Naive thymus-derived CD4-positive, alpha-beta T cell (primary cell): ENCODE data around the gene BTG1. TPM values are rescaled to one million over a fixed set of nuclear protein-coding genes. Genes with fewer than 3 reads are reported as not detected.

Experiments used
- ATAC-seq: fragments of 150-1000 bp; cut with Tn5 transposase; 2 replicates; pipeline ENCODE4 v1.10.0; 2021; ENCODE audit warnings: mild to moderate bottlenecking, moderate library complexity
- CTCF ChIA-PET: fragments of 350-600 bp; sonication (Branson Sonifier 250); formaldehyde crosslinking; loops from one replicate; lab custom pipeline; 2021; ENCODE audit warnings: antibody characterized with exemption; lab: Charles Lee
- POLR2A ChIA-PET: fragments of 350-600 bp; sonication (Branson Sonifier 250); formaldehyde crosslinking; loops from one replicate; lab custom pipeline; 2021; ENCODE audit warnings: antibody characterized with exemption, inconsistent platforms; lab: Charles Lee
- DNase-seq, 9 donors: peaks; one replicate each; pipeline versions ENCODE4 v3.0.0 to v3.0.0-alpha.2; 2020 to 2022; ENCODE audit warnings: mixed read lengths in 1 of 9
- H3K27ac ChIP-seq: one replicate; pipeline ENCODE4 v1.7.0; 2013; ENCODE audit warnings: mild to moderate bottlenecking, low read depth, low read length, moderate library complexity
- H3K27me3 ChIP-seq, 2 donors: one replicate each; pipeline ENCODE4 v1.7.0; 2013; ENCODE audit warnings: low read length in 2 of 2, mild to moderate bottlenecking in 2 of 2, moderate library complexity in 2 of 2; ENCODE audit not compliant: control insufficient read depth in 2 of 2, insufficient read depth in 2 of 2
- H3K36me3 ChIP-seq, 3 experiments: 1 replicate in 2 of 3; 2 replicates in 1 of 3; pipeline ENCODE4 v1.7.0; 2013; ENCODE audit warnings: low read length in 3 of 3, mild to moderate bottlenecking in 3 of 3, moderate library complexity in 1 of 3; ENCODE audit not compliant: insufficient read depth in 3 of 3, control insufficient read depth in 2 of 3
- H3K4me1 ChIP-seq, 2 donors: one replicate each; pipeline ENCODE4 v1.7.0; 2013; ENCODE audit warnings: low read length in 2 of 2, mild to moderate bottlenecking in 2 of 2, moderate library complexity in 1 of 2; ENCODE audit not compliant: control insufficient read depth in 2 of 2, insufficient read depth in 2 of 2
- H3K4me3 ChIP-seq: 2 replicates; pipeline ENCODE4 v1.7.0; 2013; ENCODE audit warnings: mild to moderate bottlenecking, low read length
- H3K9me3 ChIP-seq, 3 experiments: 1 replicate in 2 of 3; 2 replicates in 1 of 3; pipeline ENCODE4 v1.7.0; 2013; ENCODE audit warnings: low read length in 3 of 3; ENCODE audit not compliant: control insufficient read depth in 2 of 3
- H3K27ac Mint-ChIP-seq, 9 donors: one replicate each; pipeline ENCODE4 v1.8.0; 2020 to 2022; ENCODE audit warnings: mixed read lengths in 9 of 9, mild to moderate bottlenecking in 8 of 9, moderate library complexity in 5 of 9, inconsistent platforms in 2 of 9
- H3K27me3 Mint-ChIP-seq, 5 donors: one replicate each; pipeline ENCODE4 v1.8.0; 2021 to 2022; ENCODE audit warnings: mixed read lengths in 5 of 5, mild to moderate bottlenecking in 1 of 5
- H3K36me3 Mint-ChIP-seq, 5 donors: one replicate each; pipeline ENCODE4 v1.8.0; 2020 to 2022; ENCODE audit warnings: mixed read lengths in 5 of 5, mild to moderate bottlenecking in 3 of 5, inconsistent platforms in 1 of 5
- H3K4me1 Mint-ChIP-seq, 7 donors: one replicate each; pipeline ENCODE4 v1.8.0; 2020 to 2022; ENCODE audit warnings: mixed read lengths in 7 of 7, mild to moderate bottlenecking in 3 of 7, inconsistent platforms in 1 of 7
- H3K4me3 Mint-ChIP-seq, 10 donors: one replicate each; pipeline ENCODE4 v1.8.0; 2020 to 2022; ENCODE audit warnings: mild to moderate bottlenecking in 10 of 10, mixed read lengths in 10 of 10, moderate library complexity in 6 of 10, inconsistent platforms in 2 of 10
- H3K9me3 Mint-ChIP-seq, 11 donors: one replicate each; pipeline ENCODE4 v1.8.0; 2020 to 2022; ENCODE audit warnings: mixed read lengths in 11 of 11, mild to moderate bottlenecking in 4 of 11, inconsistent platforms in 1 of 11, moderate library complexity in 1 of 11
- intact Hi-C, 2 donors: fragments of 100-400 bp; cut with micrococcal nuclease; formaldehyde crosslinking; loops; one replicate each; pipeline ENCODE4 v1.15.1; 2023
- polyA plus RNA-seq, 2 donors: library from polyadenylated mRNA; unstranded; fragments of 300-500 nt; fragmentation: Illumina TruSeq; gene quantifications; one replicate each; pipeline ENCODE4 v1.2.3, GENCODE V29; 2021
- total RNA-seq, 6 experiments: library from RNA in 5 of 6; stranded (reverse) in 5 of 6; gene quantifications; 1 replicate in 5 of 6; 2 replicates in 1 of 6; pipeline ENCODE4 v1.2.3 and lab custom pipeline; 2021 to 2026

The BTG1 gene
- total and polyA plus RNA-seq, 7 experiments from 2014 or later = 188 to 1,246 (median 571) TPM

- H3K36me3 ChIP-seq = no peaks in the 10 kb centered on the region
- POLR2A ChIA-PET = interaction anchor here (0.6 to 12.8 kb wide), 15 partner anchors 8 to 259 kb away, joined by 3 to 267 read pairs (median 6); partner anchors contain the start of gene BTG1
- ATAC-seq (no peak), DNase-seq (no peak)
- intact Hi-C loops = loop anchor here in 1 of 2 donors (1.0 to 2.0 kb wide), 2 partner anchors 14 to 49 kb away; no protein-coding TSS in a partner anchor
- Mint-ChIP-seq H3K36me3 (peaks cover 5 to 42% (median 33%) of the 10 kb centered on the region in 5 donors), H3K9me3 (peaks cover 0 to 14% (median 0%) of the 10 kb centered on the region in 11 donors), H3K4me3 (peak overlapping the region; percentile 55 to 100 (median 96)), H3K27me3 (no peaks in the 10 kb centered on the region), H3K4me1 (peaks cover 65 to 100% (median 89%) of the 10 kb centered on the region in 7 donors), H3K27ac (peak overlapping the region; percentile 26 to 100 (median 93))
- peak overlapping the region; percentile 91 for H3K27ac ChIP-seq
- no peak overlapping the region for H3K4me3 ChIP-seq
- CTCF ChIA-PET = interaction anchor here (0.6 to 1.2 kb wide), 3 partner anchors 66 to 750 kb away, joined by 3 read pairs; no protein-coding TSS in a partner anchor
- no peaks in the 10 kb centered on the region for H3K9me3 ChIP-seq
- peaks cover 37 to 79% of the 10 kb centered on the region in 2 donors for H3K4me1 ChIP-seq
- H3K27me3 ChIP-seq = no peaks in the 10 kb centered on the region
These were observed 16.0 kb downstream of the BTG1 start for GRCh38 chr12:92129609-92130008.

GRCh38 chr12:92128612-92129011 is 17.0 kb downstream of the BTG1 start:
- H3K4me3 ChIP-seq = no peak overlapping the region
- DNase-seq (no peak), ATAC-seq (no peak)
- peaks cover 28 to 79% of the 10 kb centered on the region in 2 donors for H3K4me1 ChIP-seq
- ChIA-PET POLR2A (interaction anchor here (0.7 to 12.8 kb wide), 4 partner anchors 16 to 250 kb away, joined by 3 to 261 read pairs (median 15); partner anchors contain the start of gene BTG1), CTCF (no interaction called here)
- peaks cover 5 to 41% (median 37%) of the 10 kb centered on the region in 5 donors for H3K36me3 Mint-ChIP-seq
- H3K27ac Mint-ChIP-seq = peak overlapping the region; percentile 53 to 100 (median 93)
- H3K9me3 ChIP-seq = no peaks in the 10 kb centered on the region
- H3K9me3 Mint-ChIP-seq = peaks cover 0 to 14% (median 0%) of the 10 kb centered on the region in 11 donors
- intact Hi-C loops = no loop called here
- peak overlapping the region in 9 of 10 donors; percentile 63 to 99 (median 76) for H3K4me3 Mint-ChIP-seq
- H3K27me3 Mint-ChIP-seq = no peaks in the 10 kb centered on the region
- peak overlapping the region; percentile 91 for H3K27ac ChIP-seq
- H3K4me1 Mint-ChIP-seq = peaks cover 64 to 100% (median 89%) of the 10 kb centered on the region in 7 donors
- no peaks in the 10 kb centered on the region for H3K36me3 ChIP-seq
- no peaks in the 10 kb centered on the region for H3K27me3 ChIP-seq

- peaks cover 47 to 79% (median 76%) of the 10 kb centered on the region in 7 donors for H3K4me1 Mint-ChIP-seq
- no peaks in the 10 kb centered on the region for H3K27me3 Mint-ChIP-seq
- Histone ChIP-seq H3K27ac (no peak overlapping the region), H3K36me3 (no peaks in the 10 kb centered on the region), H3K4me3 (peak overlapping the region; percentile 14), H3K4me1 (peaks cover 3 to 54% of the 10 kb centered on the region in 2 donors), H3K9me3 (peaks cover 0 to under 1% (median 0%) of the 10 kb centered on the region in 3 experiments), H3K27me3 (no peaks in the 10 kb centered on the region)
- peaks cover 8 to 56% (median 50%) of the 10 kb centered on the region in 5 donors for H3K36me3 Mint-ChIP-seq
- peaks cover 0 to 29% (median 19%) of the 10 kb centered on the region in 11 donors for H3K9me3 Mint-ChIP-seq
- DNase-seq (no peak), ATAC-seq (peak; percentile 19)
- intact Hi-C loops = loop anchor here in 1 of 2 donors (1.0 to 2.0 kb wide), 3 partner anchors 8 to 14 kb away; no protein-coding TSS in a partner anchor
- ChIA-PET POLR2A (interaction anchor here (0.7 to 8.4 kb wide), 19 partner anchors 8 to 274 kb away, joined by 3 to 86 read pairs (median 4); partner anchors contain the start of gene BTG1), CTCF (interaction anchor here (0.5 kb wide), 1 partner anchor 32 kb away, joined by 6 read pairs; no protein-coding TSS in a partner anchor)
- H3K4me3 Mint-ChIP-seq = peak overlapping the region; percentile 22 to 94 (median 68)
- peak overlapping the region in 8 of 9 donors; percentile 33 to 82 (median 66) for H3K27ac Mint-ChIP-seq
These were observed 21.0 kb downstream of the BTG1 start for GRCh38 chr12:92124689-92125029.

GRCh38 chr12:92123780-92124688 is 21.6 kb downstream of the BTG1 start:
- H3K4me3 Mint-ChIP-seq = peak overlapping the region; percentile 27 to 94 (median 68)
- H3K27ac Mint-ChIP-seq = peak overlapping the region; percentile 24 to 82 (median 65)
- H3K4me1 ChIP-seq = peaks cover 3 to 47% of the 10 kb centered on the region in 2 donors

GRCh38 chr12:92122941-92123779 is 22.5 kb downstream of the BTG1 start:
- H3K27me3 Mint-ChIP-seq = no peaks in the 10 kb centered on the region
- H3K4me3 Mint-ChIP-seq = peak overlapping the region in 8 of 10 donors; percentile 12 to 94 (median 58)
- ATAC-seq (peak; percentile 15), DNase-seq (no peak)
- peaks cover 0 to 40% (median 31%) of the 10 kb centered on the region in 11 donors for H3K9me3 Mint-ChIP-seq
- no peak overlapping the region for H3K27ac ChIP-seq
- H3K4me1 Mint-ChIP-seq = peaks cover 42 to 73% (median 69%) of the 10 kb centered on the region in 7 donors
- H3K36me3 ChIP-seq = no peaks in the 10 kb centered on the region
- intact Hi-C loops = no loop called here
- ChIA-PET POLR2A (interaction anchor here (0.6 to 8.4 kb wide), 11 partner anchors 9 to 246 kb away, joined by 3 to 86 read pairs (median 4); partner anchors contain the start of gene BTG1), CTCF (interaction anchor here (1.6 kb wide), 1 partner anchor 20 kb away, joined by 7 read pairs; no protein-coding TSS in a partner anchor)
- peaks cover 0 to 5% (median 0%) of the 10 kb centered on the region in 3 experiments for H3K9me3 ChIP-seq
- H3K27me3 ChIP-seq = no peaks in the 10 kb centered on the region
- peak overlapping the region; percentile 11 for H3K4me3 ChIP-seq
- peak overlapping the region in 8 of 9 donors; percentile 5 to 82 (median 44) for H3K27ac Mint-ChIP-seq
- peaks cover 8 to 63% (median 55%) of the 10 kb centered on the region in 5 donors for H3K36me3 Mint-ChIP-seq
- peaks cover 3 to 39% of the 10 kb centered on the region in 2 donors for H3K4me1 ChIP-seq

More at GRCh38 chr12:92123780-92124688, 21.6 kb downstream of the BTG1 start:
- ATAC-seq (peak; percentile 44), DNase-seq (no peak)
- H3K27me3 Mint-ChIP-seq = no peaks in the 10 kb centered on the region
- Histone ChIP-seq H3K4me3 (peak overlapping the region; percentile 14), H3K27ac (no peak overlapping the region), H3K36me3 (no peaks in the 10 kb centered on the region), H3K9me3 (peaks cover 0 to 5% (median 0%) of the 10 kb centered on the region in 3 experiments), H3K27me3 (no peaks in the 10 kb centered on the region)
- H3K36me3 Mint-ChIP-seq = peaks cover 8 to 58% (median 53%) of the 10 kb centered on the region in 5 donors
- peaks cover 47 to 76% (median 72%) of the 10 kb centered on the region in 7 donors for H3K4me1 Mint-ChIP-seq
- CTCF ChIA-PET = interaction anchor here (0.5 kb wide), 1 partner anchor 33 kb away, joined by 6 read pairs; no protein-coding TSS in a partner anchor
- H3K9me3 Mint-ChIP-seq = peaks cover 0 to 34% (median 26%) of the 10 kb centered on the region in 11 donors
- intact Hi-C loops = loop anchor here in 1 of 2 donors (1.0 to 2.0 kb wide), 2 partner anchors 8 to 13 kb away; no protein-coding TSS in a partner anchor
- POLR2A ChIA-PET = interaction anchor here (0.6 to 8.4 kb wide), 20 partner anchors 9 to 584 kb away, joined by 3 to 86 read pairs (median 4); partner anchors contain the start of gene BTG1
